Nephron progenitor cell (in vitro differentiated cells): ENCODE data around the gene TMEM213.
"Not testable (repeated sequence)": the region's sequence is repeated elsewhere in the genome, so short reads cannot be mapped to it uniquely, and the experiment has no call there.

Experiments used
- DNase-seq: peaks from one replicate; pipeline ENCODE4 v3.0.0; 2021
- H3K27ac Mint-ChIP-seq: 2 replicates; pipeline ENCODE4 v1.8.0; 2021; ENCODE audit warnings: mild to moderate bottlenecking, moderate library complexity, mixed read lengths
- H3K27me3 Mint-ChIP-seq: 2 replicates; pipeline ENCODE4 v1.8.0; 2021; ENCODE audit warnings: mild to moderate bottlenecking, low read depth, mixed read lengths; ENCODE audit not compliant: poor library complexity
- H3K36me3 Mint-ChIP-seq: 2 replicates; pipeline ENCODE4 v1.8.0; 2021; ENCODE audit warnings: low read depth, mixed read lengths
- H3K4me1 Mint-ChIP-seq: 2 replicates; pipeline ENCODE4 v1.8.0; 2021; ENCODE audit warnings: mixed read lengths
- H3K4me3 Mint-ChIP-seq: 2 replicates; pipeline ENCODE4 v1.8.0; 2021; ENCODE audit warnings: mild to moderate bottlenecking, moderate library complexity, mixed read lengths
- H3K9me3 Mint-ChIP-seq: 2 replicates; pipeline ENCODE4 v1.8.0; 2021; ENCODE audit warnings: mild to moderate bottlenecking, moderate library complexity, mixed read lengths
- CTCF ChIP-seq: fragments of 200-600 bp; sonication (generic); IDR thresholded peaks from 2 replicates; pipeline ENCODE4 v1.5.0; 2021; ENCODE audit warnings: antibody characterized with exemption

Gene TMEM213

GRCh38 chr7:138799336-138800000 lies 1.7 kb downstream of the TMEM213 start:
- no peak for TF ChIP-seq CTCF
- Mint-ChIP-seq H3K4me3 (no peak overlapping the region), H3K9me3 (no peaks in the 10 kb centered on the region), H3K36me3 (no peaks in the 10 kb centered on the region), H3K27me3 (peaks cover 40% of the 10 kb centered on the region), H3K27ac (no peak overlapping the region), H3K4me1 (peaks cover 5% of the 10 kb centered on the region)
- no peak for DNase-seq

- Mint-ChIP-seq H3K9me3 (no peaks in the 10 kb centered on the region), H3K36me3 (no peaks in the 10 kb centered on the region), H3K4me1 (peaks cover 5% of the 10 kb centered on the region), H3K27ac (no peak overlapping the region), H3K27me3 (peaks cover 38% of the 10 kb centered on the region), H3K4me3 (no peak overlapping the region)
- TF ChIP-seq CTCF = no peak
- DNase-seq = no peak
Measured at GRCh38 chr7:138801256-138801655, 3.5 kb downstream of the TMEM213 start.

GRCh38 chr7:138802706-138803105 lies 4.9 kb downstream of the TMEM213 start:
- H3K9me3 Mint-ChIP-seq = no peaks in the 10 kb centered on the region
- H3K4me1 Mint-ChIP-seq = peaks cover 5% of the 10 kb centered on the region
- H3K36me3 Mint-ChIP-seq = no peaks in the 10 kb centered on the region
- no peak overlapping the region for H3K27ac Mint-ChIP-seq
- peaks cover 26% of the 10 kb centered on the region for H3K27me3 Mint-ChIP-seq
- no peak for TF ChIP-seq CTCF
- no peak for DNase-seq
- no peak overlapping the region for H3K4me3 Mint-ChIP-seq

GRCh38 chr7:138804618-138805017 lies 6.8 kb downstream of the TMEM213 start:
- H3K36me3 Mint-ChIP-seq = no peaks in the 10 kb centered on the region

GRCh38 chr7:138809346-138809745 lies 11.6 kb downstream of the TMEM213 start:
- Mint-ChIP-seq H3K27me3 (peaks cover 3% of the 10 kb centered on the region), H3K36me3 (no peaks in the 10 kb centered on the region), H3K9me3 (no peaks in the 10 kb centered on the region), H3K4me3 (no peak overlapping the region), H3K27ac (no peak overlapping the region), H3K4me1 (no peaks in the 10 kb centered on the region)
- no peak for DNase-seq
- no peak for TF ChIP-seq CTCF

More at GRCh38 chr7:138804618-138805017, 6.8 kb downstream of the TMEM213 start:
- TF ChIP-seq CTCF = no peak
- no peak overlapping the region for H3K27ac Mint-ChIP-seq
- H3K4me1 Mint-ChIP-seq = no peaks in the 10 kb centered on the region
- no peak for DNase-seq
- peaks cover 13% of the 10 kb centered on the region for H3K27me3 Mint-ChIP-seq
- H3K4me3 Mint-ChIP-seq = no peak overlapping the region
- H3K9me3 Mint-ChIP-seq = no peaks in the 10 kb centered on the region

GRCh38 chr7:138811327-138811726 lies 13.5 kb downstream of the TMEM213 start:
- H3K27me3 Mint-ChIP-seq, H3K4me1 Mint-ChIP-seq, H3K27ac Mint-ChIP-seq, H3K36me3 Mint-ChIP-seq, DNase-seq, H3K4me3 Mint-ChIP-seq, H3K9me3 Mint-ChIP-seq: not testable (repeated sequence)
